Measurements from ENCODE around the gene CADM2.
"Not testable (repeated sequence)": the region's sequence is repeated elsewhere in the genome, so short reads cannot be mapped to it uniquely, and the experiment has no call there.

CADM2 gene

DNA sequence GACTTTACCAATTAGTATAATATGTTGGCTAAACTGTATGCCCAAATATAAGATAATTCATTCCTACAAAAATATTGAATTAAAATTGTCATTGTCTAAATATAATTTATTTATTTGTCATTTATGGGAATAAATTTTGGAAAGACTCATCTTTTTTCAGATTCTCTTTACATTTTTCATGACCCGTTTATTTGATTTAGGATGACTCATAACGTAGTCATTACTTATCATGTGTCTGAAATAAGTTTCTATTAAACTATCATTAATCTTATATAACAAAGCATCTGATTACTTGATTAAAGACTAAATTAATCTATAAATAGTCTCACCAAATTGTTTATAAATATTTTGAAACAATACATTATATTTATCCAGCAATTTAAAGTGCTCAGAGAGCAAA is 516.6 kb downstream of the CADM2 start:
- Histone ChIP-seq H3K9me3 (ENCODE audit: control insufficient read depth in 1 of 2, low read length in 2 of 2) (no peaks in the 10 kb centered on the region), H3K9ac (ENCODE audit: low read depth in 1 of 2, low read length in 2 of 2) (no peak overlapping the region), H3K4me3 (ENCODE audit: low read depth in 1 of 2, low read length in 2 of 2) (no peak overlapping the region), H3K27me3 (ENCODE audit: control insufficient read depth in 1 of 2, insufficient read depth in 2 of 2, low read length in 2 of 2) (no peaks in the 10 kb centered on the region), H3K27ac (ENCODE audit: low read depth, low read length) (no peak overlapping the region), H3K36me3 (ENCODE audit: control insufficient read depth in 1 of 2, insufficient read depth in 2 of 2, low read length in 2 of 2) (no peaks in the 10 kb centered on the region), H3K4me1 (ENCODE audit: control insufficient read depth in 1 of 2, insufficient read depth in 2 of 2, low read length in 2 of 2) (no peaks in the 10 kb centered on the region)

DNA sequence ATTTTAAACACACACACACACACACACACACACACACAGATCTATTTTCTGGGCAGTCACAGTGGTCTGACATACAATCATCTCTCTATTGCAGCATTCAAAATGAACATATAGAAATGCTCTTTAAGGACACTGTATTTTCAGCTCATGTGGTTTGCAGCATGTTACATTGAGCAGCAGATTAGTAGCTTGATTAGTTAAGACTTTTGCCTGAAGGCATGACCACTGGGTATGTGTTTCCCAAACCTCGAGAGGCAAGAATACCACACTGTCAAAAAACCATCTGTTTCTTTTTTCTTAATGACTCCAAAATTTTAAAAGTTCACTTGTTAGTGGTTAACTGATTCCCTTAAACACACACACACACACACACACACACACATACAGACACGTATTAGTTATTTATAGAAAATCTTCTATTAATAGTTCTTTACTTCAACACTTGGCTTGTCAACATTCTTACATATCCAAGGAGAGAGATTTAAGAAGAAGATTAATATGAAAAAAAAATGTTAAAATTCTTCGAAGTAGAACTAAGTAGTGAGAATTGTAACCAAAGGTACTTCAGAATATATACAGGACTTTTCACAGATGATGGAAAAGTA is 518.2 kb downstream of the CADM2 start:
- no peak overlapping the region for H3K4me3 ChIP-seq (ENCODE audit: low read depth in 1 of 2, low read length in 2 of 2)
- H3K9ac ChIP-seq (ENCODE audit: low read depth in 1 of 2, low read length in 2 of 2): no peak overlapping the region
- no peaks in the 10 kb centered on the region for H3K27me3 ChIP-seq (ENCODE audit: control insufficient read depth in 1 of 2, insufficient read depth in 2 of 2, low read length in 2 of 2)
- H3K4me1 ChIP-seq (ENCODE audit: control insufficient read depth in 1 of 2, insufficient read depth in 2 of 2, low read length in 2 of 2): no peaks in the 10 kb centered on the region
- H3K36me3 ChIP-seq (ENCODE audit: control insufficient read depth in 1 of 2, insufficient read depth in 2 of 2, low read length in 2 of 2): no peaks in the 10 kb centered on the region
- H3K9me3 ChIP-seq (ENCODE audit: control insufficient read depth in 1 of 2, low read length in 2 of 2): no peaks in the 10 kb centered on the region
- H3K27ac ChIP-seq (ENCODE audit: low read depth, low read length): no peak overlapping the region

DNA sequence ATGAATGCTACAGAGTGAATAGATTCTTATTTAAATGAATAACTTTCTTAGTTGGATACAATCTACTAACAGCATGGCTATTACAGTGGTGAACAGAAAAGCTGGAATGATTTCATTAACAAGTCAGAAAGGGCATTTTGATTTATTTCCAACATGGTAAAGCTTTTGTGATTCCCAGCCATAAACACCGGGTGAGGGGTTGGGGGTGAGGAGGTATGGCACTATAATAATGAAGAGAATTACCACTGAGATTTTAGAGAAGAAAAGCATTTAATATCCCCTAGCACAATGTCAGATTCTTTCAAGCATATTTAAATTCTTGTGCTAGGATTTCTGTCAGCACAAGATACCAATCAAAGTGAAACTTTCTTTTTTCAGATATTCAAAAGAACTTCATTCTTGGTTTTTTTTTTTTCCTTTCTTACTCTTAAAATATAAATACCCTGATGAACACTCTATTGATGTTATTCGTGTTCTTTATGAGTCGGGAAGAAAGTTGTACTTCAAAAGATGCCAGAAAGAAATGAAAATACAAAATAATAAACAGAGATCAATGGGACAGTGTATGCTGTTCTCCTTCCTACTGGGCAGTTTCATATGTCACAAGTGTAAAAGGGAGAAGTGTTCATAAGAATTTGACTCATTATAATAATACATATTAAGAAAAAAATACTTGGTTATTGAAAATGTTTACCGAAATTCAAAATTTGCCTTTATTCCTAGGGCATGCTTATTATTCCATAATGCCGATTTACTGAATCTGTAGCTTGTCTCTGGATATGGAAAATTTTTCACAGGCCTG is 522.8 kb downstream of the CADM2 start:
- H3K27ac ChIP-seq (ENCODE audit: low read depth, low read length): no peak overlapping the region

GRCh38 chr3:85482213-85482490 is 523.4 kb downstream of the CADM2 start:
- Histone ChIP-seq H3K9me3 (ENCODE audit: control insufficient read depth in 1 of 2, low read length in 2 of 2) (no peaks in the 10 kb centered on the region), H3K9ac (ENCODE audit: low read depth in 1 of 2, low read length in 2 of 2) (no peak overlapping the region), H3K27me3 (ENCODE audit: control insufficient read depth in 1 of 2, insufficient read depth in 2 of 2, low read length in 2 of 2) (no peaks in the 10 kb centered on the region), H3K4me1 (ENCODE audit: control insufficient read depth in 1 of 2, insufficient read depth in 2 of 2, low read length in 2 of 2) (no peaks in the 10 kb centered on the region), H3K27ac (ENCODE audit: low read depth, low read length) (no peak overlapping the region), H3K36me3 (ENCODE audit: control insufficient read depth in 1 of 2, insufficient read depth in 2 of 2, low read length in 2 of 2) (no peaks in the 10 kb centered on the region), H3K4me3 (ENCODE audit: low read depth in 1 of 2, low read length in 2 of 2) (no peak overlapping the region)

More for the DNA sequence above, 522.8 kb downstream of the CADM2 start:
- no peak overlapping the region for H3K4me3 ChIP-seq (ENCODE audit: low read depth in 1 of 2, low read length in 2 of 2)
- no peak overlapping the region for H3K9ac ChIP-seq (ENCODE audit: low read depth in 1 of 2, low read length in 2 of 2)
- H3K36me3 ChIP-seq (ENCODE audit: control insufficient read depth in 1 of 2, insufficient read depth in 2 of 2, low read length in 2 of 2): no peaks in the 10 kb centered on the region
- no peaks in the 10 kb centered on the region for H3K4me1 ChIP-seq (ENCODE audit: control insufficient read depth in 1 of 2, insufficient read depth in 2 of 2, low read length in 2 of 2)
- no peaks in the 10 kb centered on the region for H3K9me3 ChIP-seq (ENCODE audit: control insufficient read depth in 1 of 2, low read length in 2 of 2)
- H3K27me3 ChIP-seq (ENCODE audit: control insufficient read depth in 1 of 2, insufficient read depth in 2 of 2, low read length in 2 of 2): no peaks in the 10 kb centered on the region

DNA sequence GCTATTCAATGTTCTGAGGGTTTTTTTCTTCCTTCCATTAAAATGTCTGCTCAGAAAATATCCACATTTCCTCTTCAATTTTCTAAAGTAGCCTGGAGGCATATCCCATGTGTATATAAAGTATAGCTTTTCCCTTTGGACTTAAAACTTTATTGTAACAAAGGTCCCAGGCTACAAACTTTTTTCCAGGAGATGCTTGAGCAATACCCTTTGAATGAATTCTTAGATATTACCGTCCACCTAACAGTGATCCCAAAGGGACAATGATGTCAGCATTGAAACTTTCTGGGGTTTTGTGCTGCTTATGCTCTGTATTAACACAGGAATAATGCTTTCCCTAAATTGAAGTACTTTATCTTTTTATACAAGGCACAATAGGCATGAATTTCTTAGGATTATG is 525.2 kb downstream of the CADM2 start:
- Histone ChIP-seq H3K36me3 (ENCODE audit: control insufficient read depth in 1 of 2, insufficient read depth in 2 of 2, low read length in 2 of 2) (no peaks in the 10 kb centered on the region), H3K4me3 (ENCODE audit: low read depth in 1 of 2, low read length in 2 of 2) (no peak overlapping the region), H3K9me3 (ENCODE audit: control insufficient read depth in 1 of 2, low read length in 2 of 2) (no peaks in the 10 kb centered on the region), H3K27ac (ENCODE audit: low read depth, low read length) (no peak overlapping the region), H3K27me3 (ENCODE audit: control insufficient read depth in 1 of 2, insufficient read depth in 2 of 2, low read length in 2 of 2) (no peaks in the 10 kb centered on the region), H3K4me1 (ENCODE audit: control insufficient read depth in 1 of 2, insufficient read depth in 2 of 2, low read length in 2 of 2) (no peaks in the 10 kb centered on the region), H3K9ac (ENCODE audit: low read depth in 1 of 2, low read length in 2 of 2) (no peak overlapping the region)

DNA sequence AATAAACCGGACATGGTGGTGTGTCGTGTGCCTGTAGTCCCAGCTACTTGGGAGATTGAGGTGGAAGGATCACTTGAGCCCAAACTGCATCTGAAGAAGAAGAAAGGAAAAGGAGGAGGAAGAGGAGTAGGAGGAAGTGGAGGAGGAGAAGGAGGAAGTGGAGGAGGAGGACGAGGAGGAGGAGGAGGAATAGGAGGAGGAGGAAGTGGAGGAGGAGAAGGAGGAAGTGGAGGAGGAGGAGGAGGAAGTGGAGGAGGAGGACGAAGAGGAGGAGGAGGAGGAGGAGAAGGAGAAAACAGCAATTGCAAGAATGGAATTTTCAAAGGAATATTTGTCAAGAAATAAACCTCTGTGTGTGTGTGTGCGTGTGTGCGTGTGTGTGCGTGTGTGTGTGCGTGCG is 528.6 kb downstream of the CADM2 start:
- Histone ChIP-seq H3K4me3 (ENCODE audit: low read depth in 1 of 2, low read length in 2 of 2) (no peak overlapping the region), H3K4me1 (ENCODE audit: control insufficient read depth in 1 of 2, insufficient read depth in 2 of 2, low read length in 2 of 2) (no peaks in the 10 kb centered on the region), H3K27ac (ENCODE audit: low read depth, low read length) (no peak overlapping the region), H3K9me3 (ENCODE audit: control insufficient read depth in 1 of 2, low read length in 2 of 2) (no peaks in the 10 kb centered on the region), H3K36me3 (ENCODE audit: control insufficient read depth in 1 of 2, insufficient read depth in 2 of 2, low read length in 2 of 2) (no peaks in the 10 kb centered on the region), H3K27me3 (ENCODE audit: control insufficient read depth in 1 of 2, insufficient read depth in 2 of 2, low read length in 2 of 2) (no peaks in the 10 kb centered on the region), H3K9ac (ENCODE audit: low read depth in 1 of 2, low read length in 2 of 2) (no peak overlapping the region)

DNA sequence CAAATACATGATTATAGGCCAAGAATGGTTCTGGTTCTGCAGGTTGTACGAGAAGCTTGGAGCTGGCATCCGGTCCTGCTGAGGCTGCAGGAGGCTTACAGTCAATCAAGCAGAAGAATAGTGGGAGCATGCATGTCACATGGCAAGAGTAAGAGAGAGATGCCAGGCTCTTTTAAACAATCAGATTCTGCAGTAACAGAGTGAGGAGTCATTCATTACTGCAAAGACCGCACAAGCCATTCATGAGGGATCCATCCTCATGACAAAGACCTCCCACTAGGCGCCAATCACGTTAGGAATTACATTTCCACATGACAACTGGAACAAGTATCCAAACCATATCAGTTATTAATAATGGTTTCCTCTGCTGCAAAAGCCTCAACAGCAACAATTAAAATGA is 536.8 kb downstream of the CADM2 start:
- no peak overlapping the region for H3K4me3 ChIP-seq (ENCODE audit: low read depth in 1 of 2, low read length in 2 of 2)
- no peak overlapping the region for H3K9ac ChIP-seq (ENCODE audit: low read depth in 1 of 2, low read length in 2 of 2)
- no peaks in the 10 kb centered on the region for H3K36me3 ChIP-seq (ENCODE audit: control insufficient read depth in 1 of 2, insufficient read depth in 2 of 2, low read length in 2 of 2)
- H3K9me3 ChIP-seq (ENCODE audit: control insufficient read depth in 1 of 2, low read length in 2 of 2): no peaks in the 10 kb centered on the region
- no peaks in the 10 kb centered on the region for H3K4me1 ChIP-seq (ENCODE audit: control insufficient read depth in 1 of 2, insufficient read depth in 2 of 2, low read length in 2 of 2)
- no peaks in the 10 kb centered on the region for H3K27me3 ChIP-seq (ENCODE audit: control insufficient read depth in 1 of 2, insufficient read depth in 2 of 2, low read length in 2 of 2)
- H3K27ac ChIP-seq (ENCODE audit: low read depth, low read length): no peak overlapping the region

DNA sequence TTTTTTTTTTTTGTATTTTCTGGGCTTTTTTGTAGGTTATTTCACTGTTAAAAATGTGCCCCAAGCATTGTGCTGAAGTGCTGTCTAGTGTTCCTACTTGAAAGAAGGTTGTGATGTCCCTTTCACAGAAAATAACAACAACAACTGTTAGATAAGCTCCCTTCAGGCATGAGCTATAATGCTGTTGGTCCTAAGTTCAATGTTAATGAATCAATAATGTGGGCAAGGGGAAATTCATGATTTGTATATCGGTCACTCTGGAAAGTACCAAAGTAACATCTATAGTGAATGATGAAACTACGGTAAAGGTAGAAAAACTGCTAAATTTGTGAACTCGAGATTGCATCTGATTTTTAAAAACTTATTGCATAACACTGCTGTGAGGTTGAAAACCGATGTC is 539.4 kb downstream of the CADM2 start:
- no peak overlapping the region for H3K9ac ChIP-seq (ENCODE audit: low read depth in 1 of 2, low read length in 2 of 2)
- H3K27ac ChIP-seq (ENCODE audit: low read depth, low read length): no peak overlapping the region
- H3K4me3 ChIP-seq (ENCODE audit: low read depth in 1 of 2, low read length in 2 of 2): no peak overlapping the region
- no peaks in the 10 kb centered on the region for H3K4me1 ChIP-seq (ENCODE audit: control insufficient read depth in 1 of 2, insufficient read depth in 2 of 2, low read length in 2 of 2)
- no peaks in the 10 kb centered on the region for H3K36me3 ChIP-seq (ENCODE audit: control insufficient read depth in 1 of 2, insufficient read depth in 2 of 2, low read length in 2 of 2)
- H3K27me3 ChIP-seq (ENCODE audit: control insufficient read depth in 1 of 2, insufficient read depth in 2 of 2, low read length in 2 of 2): no peaks in the 10 kb centered on the region
- no peaks in the 10 kb centered on the region for H3K9me3 ChIP-seq (ENCODE audit: control insufficient read depth in 1 of 2, low read length in 2 of 2)

- Histone ChIP-seq H3K27me3 (ENCODE audit: control insufficient read depth in 1 of 2, insufficient read depth in 2 of 2, low read length in 2 of 2) (no peaks in the 10 kb centered on the region), H3K4me1 (ENCODE audit: control insufficient read depth in 1 of 2, insufficient read depth in 2 of 2, low read length in 2 of 2) (no peaks in the 10 kb centered on the region), H3K9me3 (ENCODE audit: control insufficient read depth in 1 of 2, low read length in 2 of 2) (peaks cover 0 to 4% of the 10 kb centered on the region in 2 donors), H3K9ac (ENCODE audit: low read depth in 1 of 2, low read length in 2 of 2) (no peak overlapping the region), H3K36me3 (ENCODE audit: control insufficient read depth in 1 of 2, insufficient read depth in 2 of 2, low read length in 2 of 2) (no peaks in the 10 kb centered on the region), H3K4me3 (ENCODE audit: low read depth in 1 of 2, low read length in 2 of 2) (no peak overlapping the region), H3K27ac (ENCODE audit: low read depth, low read length) (no peak overlapping the region)
Observed at GRCh38 chr3:85502148-85502875, 543.5 kb downstream of the CADM2 start.

- not testable (repeated sequence) for H3K4me1 ChIP-seq (ENCODE audit: control insufficient read depth in 1 of 2, insufficient read depth in 2 of 2, low read length in 2 of 2); H3K4me3 ChIP-seq (ENCODE audit: low read depth in 1 of 2, low read length in 2 of 2); H3K36me3 ChIP-seq (ENCODE audit: control insufficient read depth in 1 of 2, insufficient read depth in 2 of 2, low read length in 2 of 2); H3K27ac ChIP-seq (ENCODE audit: low read depth, low read length); H3K27me3 ChIP-seq (ENCODE audit: control insufficient read depth in 1 of 2, insufficient read depth in 2 of 2, low read length in 2 of 2); H3K9ac ChIP-seq (ENCODE audit: low read depth in 1 of 2, low read length in 2 of 2); H3K9me3 ChIP-seq (ENCODE audit: control insufficient read depth in 1 of 2, low read length in 2 of 2)
Observed at GRCh38 chr3:85504129-85504784, 545.5 kb downstream of the CADM2 start.
